Fibroblast of lung (primary cell): ENCODE data around the gene ETNK2. TPM values are rescaled to one million over a fixed set of nuclear protein-coding genes. Genes with fewer than 3 reads are reported as not detected.

ENCODE experiments used
- DNase-seq, 2 donors: peaks; one replicate each; pipeline versions ENCODE4 v3.0.0 to v3.0.0-alpha.2; 2010; ENCODE audit warnings: low read depth in 2 of 2
- H2AFZ ChIP-seq: 2 replicates; pipeline ENCODE4 v1.5.1; 2012; ENCODE audit warnings: low read length, control low read depth, inconsistent platforms
- H3K27ac ChIP-seq: 2 replicates; pipeline ENCODE4 v1.5.1; 2011; ENCODE audit warnings: low read length, control low read depth; ENCODE audit not compliant: insufficient read depth
- H3K27me3 ChIP-seq: 2 replicates; pipeline ENCODE4 v1.5.1; 2011; ENCODE audit warnings: mild to moderate bottlenecking, low read length; ENCODE audit not compliant: control insufficient read depth, insufficient read depth
- H3K36me3 ChIP-seq: 2 replicates; pipeline ENCODE4 v1.5.1; 2011; ENCODE audit warnings: low read length; ENCODE audit not compliant: control insufficient read depth, insufficient read depth
- H3K4me1 ChIP-seq: 2 replicates; pipeline ENCODE4 v1.5.1; 2011; ENCODE audit warnings: low read length; ENCODE audit not compliant: control insufficient read depth, insufficient read depth; ENCODE audit errors: extremely low read depth
- H3K4me2 ChIP-seq: 2 replicates; pipeline ENCODE4 v1.5.1; 2011; ENCODE audit warnings: low read length, control low read depth; ENCODE audit not compliant: insufficient read depth; ENCODE audit errors: extremely low read depth
- H3K4me3 ChIP-seq, 4 experiments: fragments of 200-600 bp in 1 of 4; sonication (generic) in 1 of 4; replicated peaks in 1 of 4; 2 replicates each; pipeline ENCODE4 v1.5.1; 2011 to 2016; ENCODE audit warnings: low read length in 4 of 4, low read depth in 3 of 4, mild to moderate bottlenecking in 3 of 4, control low read depth in 2 of 4, inconsistent platforms in 1 of 4, mixed read lengths in 1 of 4; ENCODE audit not compliant: insufficient read depth in 1 of 4; ENCODE audit errors: control extremely low read depth in 1 of 4
- H3K79me2 ChIP-seq: 2 replicates; pipeline ENCODE4 v1.5.1; 2012; ENCODE audit warnings: mild to moderate bottlenecking, low read length, inconsistent platforms; ENCODE audit not compliant: control insufficient read depth, insufficient read depth
- H3K9ac ChIP-seq: 2 replicates; pipeline ENCODE4 v1.5.1; 2011; ENCODE audit warnings: mild to moderate bottlenecking, low read length, control low read depth; ENCODE audit not compliant: insufficient read depth
- H3K9me3 ChIP-seq: 2 replicates; pipeline ENCODE4 v1.5.1; 2012; ENCODE audit warnings: low read depth, low read length; ENCODE audit not compliant: control insufficient read depth, insufficient read depth
- H4K20me1 ChIP-seq: 2 replicates; pipeline ENCODE4 v1.5.1; 2011; ENCODE audit warnings: low read length; ENCODE audit not compliant: control insufficient read depth, insufficient read depth; ENCODE audit errors: extremely low read depth
- CTCF ChIP-seq, 2 donors: IDR thresholded peaks in 1 of 2; conservative IDR thresholded peaks in 1 of 2; 1 replicate in 1 of 2; 2 replicates in 1 of 2; pipeline ENCODE4 v1.5.1; 2011 to 2012; ENCODE audit warnings: low read length in 2 of 2, control low read depth in 1 of 2, inconsistent platforms in 1 of 2, low read depth in 1 of 2, mild to moderate bottlenecking in 1 of 2
- EZH2 ChIP-seq: IDR thresholded peaks from 2 replicates; pipeline ENCODE4 v1.5.1; 2012; ENCODE audit warnings: low read length, control low read depth, mild to moderate bottlenecking; ENCODE audit errors: missing control alignments
- polyA plus RNA-seq, 2 donors: library from polyadenylated mRNA; depleted of rRNA in 1 of 2; stranded (reverse) in 1 of 2; unstranded in 1 of 2; fragments of >200 nt; gene quantifications; 2 replicates each; pipeline ENCODE4 v1.2.1, GENCODE V29; 2011 to 2012; ENCODE audit warnings: missing spikeins in 1 of 2
- total RNA-seq: library from RNA; depleted of rRNA; stranded (reverse); fragments of >200 nt; gene quantifications from 2 replicates; pipeline ENCODE4 v1.2.1, GENCODE V29; 2014

The ETNK2 gene
- total and polyA plus RNA-seq, 2 donors (not counting 1 experiment from before 2014, with no cell fraction given), result 1.7 to 4.0 TPM

DNA sequence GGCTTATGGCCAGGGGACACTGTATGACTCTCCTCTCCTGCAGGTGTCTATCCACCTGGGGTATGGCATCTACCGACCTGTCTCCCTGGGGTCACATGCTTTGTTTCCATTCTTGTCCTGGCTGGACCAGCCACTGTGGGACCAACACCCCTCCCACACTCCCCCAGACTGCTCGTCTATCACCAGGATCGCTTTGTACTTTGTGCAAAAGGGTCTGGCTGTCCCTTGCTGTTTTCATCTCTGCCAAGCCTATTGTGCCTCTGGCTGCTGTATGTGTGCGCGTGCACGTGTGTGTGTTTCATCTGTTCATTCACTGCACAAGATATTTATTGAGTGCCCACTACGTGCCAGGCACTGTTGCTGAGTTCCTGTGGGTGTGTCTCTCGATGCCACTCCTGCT lies 25.5 kb downstream of the ETNK2 start:
- no peaks in the 10 kb centered on the region for H3K27me3 ChIP-seq
- no peaks in the 10 kb centered on the region for H3K79me2 ChIP-seq
- no peaks in the 10 kb centered on the region for H3K9me3 ChIP-seq
- no peak for DNase-seq
- H3K36me3 ChIP-seq, result peaks cover 5% of the 10 kb centered on the region
- H3K27ac ChIP-seq, result no peak overlapping the region
- no peak overlapping the region for H2AFZ ChIP-seq
- H3K4me1 ChIP-seq, result peaks cover 15% of the 10 kb centered on the region
- H3K9ac ChIP-seq, result no peak overlapping the region
- TF ChIP-seq EZH2 (no peak), CTCF (conservative IDR thresholded peaks at IDR 0.05 in 1 of 2, IDR thresholded peaks at IDR 0.05 in 1 of 2; ENCODE audit: low read depth in 1 of 2, low read length in 2 of 2) (no peak)
- H4K20me1 ChIP-seq, result no peaks in the 10 kb centered on the region
- H3K4me3 ChIP-seq, result no peak overlapping the region
- H3K4me2 ChIP-seq, result no peak overlapping the region

- TF ChIP-seq CTCF (conservative IDR thresholded peaks at IDR 0.05 in 1 of 2, IDR thresholded peaks at IDR 0.05 in 1 of 2; ENCODE audit: low read depth in 1 of 2, low read length in 2 of 2) (no peak), EZH2 (no peak)
- no peaks in the 10 kb centered on the region for H3K79me2 ChIP-seq
- no peak overlapping the region for H3K4me2 ChIP-seq
- H2AFZ ChIP-seq, result no peak overlapping the region
- H3K27ac ChIP-seq, result no peak overlapping the region
- H4K20me1 ChIP-seq, result no peaks in the 10 kb centered on the region
- no peak overlapping the region for H3K4me3 ChIP-seq
- H3K27me3 ChIP-seq, result no peaks in the 10 kb centered on the region
- no peaks in the 10 kb centered on the region for H3K9me3 ChIP-seq
- peaks cover 5% of the 10 kb centered on the region for H3K36me3 ChIP-seq
- no peak overlapping the region for H3K9ac ChIP-seq
- DNase-seq, result no peak
- H3K4me1 ChIP-seq, result peaks cover 10% of the 10 kb centered on the region
Observed at GRCh38 chr1:204125759-204126351, 26.0 kb downstream of the ETNK2 start.

DNA sequence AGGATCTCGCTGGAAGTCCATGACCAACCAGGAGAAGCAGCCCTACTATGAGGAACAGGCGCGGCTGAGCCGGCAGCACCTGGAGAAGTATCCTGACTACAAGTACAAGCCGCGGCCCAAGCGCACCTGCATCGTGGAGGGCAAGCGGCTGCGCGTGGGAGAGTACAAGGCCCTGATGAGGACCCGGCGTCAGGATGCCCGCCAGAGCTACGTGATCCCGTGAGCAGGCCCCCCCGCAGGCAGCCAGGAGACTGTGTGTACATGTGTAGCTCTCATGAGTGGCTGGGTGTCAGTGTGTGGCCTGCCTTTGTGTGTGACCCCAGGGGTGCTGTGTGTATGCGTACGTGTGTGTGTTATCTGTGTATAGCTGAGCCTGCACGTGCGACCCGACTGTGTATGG lies 27.2 kb downstream of the ETNK2 start:
- no peak overlapping the region for H2AFZ ChIP-seq
- no peaks in the 10 kb centered on the region for H4K20me1 ChIP-seq
- no peaks in the 10 kb centered on the region for H3K27me3 ChIP-seq
- no peak overlapping the region for H3K9ac ChIP-seq
- H3K79me2 ChIP-seq, result no peaks in the 10 kb centered on the region
- H3K27ac ChIP-seq, result no peak overlapping the region
- no peaks in the 10 kb centered on the region for H3K9me3 ChIP-seq
- no peak overlapping the region for H3K4me2 ChIP-seq
- no peak overlapping the region for H3K4me3 ChIP-seq
- no peak for DNase-seq
- peaks cover 5% of the 10 kb centered on the region for H3K36me3 ChIP-seq
- peaks cover 2% of the 10 kb centered on the region for H3K4me1 ChIP-seq
- no peak for TF ChIP-seq CTCF (conservative IDR thresholded peaks at IDR 0.05 in 1 of 2, IDR thresholded peaks at IDR 0.05 in 1 of 2; ENCODE audit: low read depth in 1 of 2, low read length in 2 of 2)
- no peak for TF ChIP-seq EZH2
